ENCODE data around the gene SLF2.

Gene SLF2, protein sequence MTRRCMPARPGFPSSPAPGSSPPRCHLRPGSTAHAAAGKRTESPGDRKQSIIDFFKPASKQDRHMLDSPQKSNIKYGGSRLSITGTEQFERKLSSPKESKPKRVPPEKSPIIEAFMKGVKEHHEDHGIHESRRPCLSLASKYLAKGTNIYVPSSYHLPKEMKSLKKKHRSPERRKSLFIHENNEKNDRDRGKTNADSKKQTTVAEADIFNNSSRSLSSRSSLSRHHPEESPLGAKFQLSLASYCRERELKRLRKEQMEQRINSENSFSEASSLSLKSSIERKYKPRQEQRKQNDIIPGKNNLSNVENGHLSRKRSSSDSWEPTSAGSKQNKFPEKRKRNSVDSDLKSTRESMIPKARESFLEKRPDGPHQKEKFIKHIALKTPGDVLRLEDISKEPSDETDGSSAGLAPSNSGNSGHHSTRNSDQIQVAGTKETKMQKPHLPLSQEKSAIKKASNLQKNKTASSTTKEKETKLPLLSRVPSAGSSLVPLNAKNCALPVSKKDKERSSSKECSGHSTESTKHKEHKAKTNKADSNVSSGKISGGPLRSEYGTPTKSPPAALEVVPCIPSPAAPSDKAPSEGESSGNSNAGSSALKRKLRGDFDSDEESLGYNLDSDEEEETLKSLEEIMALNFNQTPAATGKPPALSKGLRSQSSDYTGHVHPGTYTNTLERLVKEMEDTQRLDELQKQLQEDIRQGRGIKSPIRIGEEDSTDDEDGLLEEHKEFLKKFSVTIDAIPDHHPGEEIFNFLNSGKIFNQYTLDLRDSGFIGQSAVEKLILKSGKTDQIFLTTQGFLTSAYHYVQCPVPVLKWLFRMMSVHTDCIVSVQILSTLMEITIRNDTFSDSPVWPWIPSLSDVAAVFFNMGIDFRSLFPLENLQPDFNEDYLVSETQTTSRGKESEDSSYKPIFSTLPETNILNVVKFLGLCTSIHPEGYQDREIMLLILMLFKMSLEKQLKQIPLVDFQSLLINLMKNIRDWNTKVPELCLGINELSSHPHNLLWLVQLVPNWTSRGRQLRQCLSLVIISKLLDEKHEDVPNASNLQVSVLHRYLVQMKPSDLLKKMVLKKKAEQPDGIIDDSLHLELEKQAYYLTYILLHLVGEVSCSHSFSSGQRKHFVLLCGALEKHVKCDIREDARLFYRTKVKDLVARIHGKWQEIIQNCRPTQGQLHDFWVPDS

DNA sequence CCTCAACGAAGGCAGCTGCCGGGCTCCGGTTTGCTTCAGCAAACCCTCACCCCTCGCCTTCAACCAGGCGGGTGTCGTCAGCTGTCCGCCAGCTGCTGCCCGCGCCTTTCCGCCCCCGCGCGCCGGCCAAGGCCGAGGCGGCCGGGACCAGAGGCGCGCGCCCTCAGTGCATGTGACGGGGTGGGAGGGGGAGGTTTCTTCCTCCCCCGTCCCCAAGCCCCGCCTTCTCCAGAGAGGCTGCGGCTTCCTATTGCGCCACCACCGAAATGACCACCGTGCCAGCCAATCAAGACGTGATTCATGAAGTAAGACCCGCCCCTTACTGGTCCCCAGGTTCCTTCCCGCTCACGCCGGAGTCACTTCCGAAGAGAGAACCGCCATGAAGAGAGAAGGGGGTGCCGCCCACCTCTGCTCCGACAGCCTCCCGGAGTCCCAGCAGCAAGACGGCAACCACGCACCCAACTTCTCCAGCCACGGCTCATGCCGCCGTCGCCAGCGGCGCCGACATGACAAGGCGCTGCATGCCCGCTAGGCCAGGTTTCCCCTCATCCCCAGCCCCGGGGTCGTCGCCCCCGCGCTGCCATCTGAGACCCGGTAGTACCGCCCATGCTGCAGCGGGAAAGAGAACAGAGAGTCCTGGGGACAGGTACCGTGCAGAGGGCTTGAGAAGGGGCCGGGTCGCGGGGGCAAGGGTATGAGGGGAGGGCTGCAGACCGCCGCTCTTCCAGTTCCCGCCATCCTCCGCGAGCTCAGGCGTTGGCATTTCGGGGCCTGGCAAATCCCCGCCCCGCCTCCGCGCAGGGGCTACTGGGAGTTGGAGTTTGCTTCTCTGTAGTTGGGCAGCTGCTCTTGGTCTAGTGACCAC lies at the start of gene SLF2:
SLF2 (plus strand) TSS at position 359 of the 865 bp plus-strand sequence; CDS start at position 507, 148 bp downstream.
- DNase-seq (ENCODE audit: low read depth in 2 of 2) = peak; percentile 78 to 87

DNA sequence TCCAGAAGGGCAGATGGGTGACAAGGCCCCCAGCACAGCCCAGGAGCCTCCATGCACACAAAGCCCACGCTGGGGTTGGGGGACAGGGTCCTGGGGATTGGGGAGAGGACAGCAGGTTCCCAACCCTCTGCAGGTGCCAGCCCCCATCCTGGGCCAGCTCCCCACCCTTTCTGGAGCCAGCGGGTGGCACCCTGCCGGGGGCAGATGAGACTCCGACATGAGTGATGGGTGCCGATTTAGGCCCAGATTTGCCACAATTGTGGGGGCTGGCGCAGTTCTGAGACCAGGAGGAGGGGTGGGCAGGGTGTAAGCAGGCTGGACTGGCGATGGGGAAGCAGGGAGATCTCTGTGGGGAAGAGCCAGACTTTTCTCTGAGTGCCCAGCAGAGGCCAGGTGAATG lies 49.3 kb upstream of the SLF2 start:
- no peak for DNase-seq (ENCODE audit: low read depth in 2 of 2)

DNA sequence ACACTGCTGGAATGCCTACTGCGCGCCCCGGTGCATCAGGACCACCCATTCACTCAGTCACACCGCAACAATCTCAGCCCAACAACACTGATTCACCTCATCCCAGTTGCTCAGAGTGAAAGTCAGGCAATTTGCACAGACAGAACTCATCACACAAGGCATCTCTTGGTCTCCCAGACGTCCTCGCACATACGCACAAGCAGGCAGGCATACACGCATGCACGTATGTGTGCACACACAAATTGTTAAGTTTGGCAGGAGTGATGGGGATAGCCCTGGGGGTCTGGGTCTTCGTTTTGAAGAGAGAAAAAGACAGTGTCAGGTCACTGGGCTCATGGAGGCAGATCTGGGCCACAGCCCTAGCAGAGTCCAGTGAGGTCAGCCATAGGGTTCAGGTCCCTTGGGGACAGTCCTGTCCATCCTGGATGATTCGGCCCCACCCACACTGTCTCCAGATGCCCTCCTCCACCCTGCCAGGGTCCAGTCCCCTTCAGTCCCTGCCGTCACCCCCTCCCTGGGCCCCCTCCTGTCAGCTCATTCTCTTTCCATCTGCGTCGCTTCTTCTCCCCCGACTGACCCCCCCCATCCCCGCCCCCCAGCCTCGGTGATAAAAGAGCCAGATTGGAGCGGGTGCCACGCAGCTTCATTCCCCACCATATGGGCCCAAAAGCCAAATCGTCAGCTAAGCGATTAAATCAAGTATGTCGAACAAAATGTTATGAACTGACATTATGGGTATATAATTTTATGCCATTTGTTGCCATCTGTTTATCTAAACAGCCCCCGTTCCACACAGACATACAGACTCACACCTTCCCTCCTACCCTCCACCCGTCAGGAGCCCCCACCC lies 48.5 kb upstream of the SLF2 start:
- DNase-seq (ENCODE audit: low read depth in 2 of 2) = no peak

DNA sequence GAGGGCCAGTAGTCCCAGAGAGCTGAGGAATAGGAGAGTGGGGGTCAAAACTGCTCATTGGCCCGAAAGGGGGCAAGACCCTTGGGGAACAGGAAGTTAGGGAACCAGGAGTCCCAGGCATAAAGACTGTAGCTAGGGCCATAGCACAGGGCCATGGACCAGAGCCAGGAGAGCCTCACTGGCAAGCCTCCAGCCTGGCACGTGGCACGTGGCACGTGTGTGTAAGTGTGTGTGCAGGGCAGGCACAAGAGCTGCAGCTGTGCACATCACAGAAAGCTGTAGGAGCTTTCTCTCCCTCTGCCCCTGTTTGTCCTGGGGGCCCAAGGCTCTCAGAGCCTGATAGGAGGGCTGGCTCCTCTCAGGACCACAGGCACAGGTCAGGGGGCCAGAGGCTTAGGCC lies 47.8 kb upstream of the SLF2 start:
- DNase-seq (ENCODE audit: low read depth in 2 of 2) = no peak

DNA sequence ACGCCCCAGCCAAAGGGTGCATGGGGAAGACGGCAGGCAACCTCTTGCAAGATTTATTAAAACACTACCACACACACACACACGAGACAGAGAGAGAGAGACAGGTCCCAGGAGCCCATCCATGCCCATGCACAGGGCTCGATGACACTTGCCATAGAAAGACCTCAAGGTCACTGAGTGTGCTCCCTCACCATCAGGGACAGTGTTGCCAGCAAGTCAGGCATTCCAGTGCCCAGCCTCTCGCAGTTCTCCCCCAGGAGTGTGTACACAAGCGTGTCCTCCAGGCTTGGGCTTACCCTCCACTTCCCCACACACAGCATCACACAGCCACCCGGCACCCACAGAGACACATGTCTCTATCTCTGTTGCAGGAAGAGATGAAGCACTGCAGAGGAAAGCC lies 46.8 kb upstream of the SLF2 start:
- no peak for DNase-seq (ENCODE audit: low read depth in 2 of 2)

DNA sequence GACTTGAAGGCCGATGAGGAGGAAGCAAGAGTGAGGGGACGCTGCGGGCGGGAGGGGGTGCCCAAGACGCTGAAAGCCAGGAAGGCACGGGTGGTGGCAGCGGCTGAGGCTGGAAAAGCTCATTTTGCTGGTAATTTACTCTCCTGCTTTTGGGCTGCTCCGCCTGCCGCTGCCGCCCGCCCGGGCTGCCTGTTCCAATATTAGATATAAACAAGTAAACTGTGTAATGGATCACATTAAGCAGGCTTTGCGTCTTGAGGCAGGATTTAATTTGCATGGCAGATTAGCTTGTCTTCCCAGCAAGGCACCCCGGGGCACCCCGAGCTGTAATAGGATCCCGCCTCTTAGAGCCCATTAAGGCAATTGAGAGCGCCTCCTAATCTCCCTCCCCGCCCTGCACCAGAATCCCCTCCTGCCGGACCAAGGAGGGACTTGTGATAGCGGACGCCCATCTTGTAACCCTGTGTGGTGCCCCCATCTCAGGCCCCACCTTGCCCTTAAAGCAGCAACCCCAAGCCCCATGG lies 46.1 kb upstream of the SLF2 start:
- no peak for DNase-seq (ENCODE audit: low read depth in 2 of 2)

DNA sequence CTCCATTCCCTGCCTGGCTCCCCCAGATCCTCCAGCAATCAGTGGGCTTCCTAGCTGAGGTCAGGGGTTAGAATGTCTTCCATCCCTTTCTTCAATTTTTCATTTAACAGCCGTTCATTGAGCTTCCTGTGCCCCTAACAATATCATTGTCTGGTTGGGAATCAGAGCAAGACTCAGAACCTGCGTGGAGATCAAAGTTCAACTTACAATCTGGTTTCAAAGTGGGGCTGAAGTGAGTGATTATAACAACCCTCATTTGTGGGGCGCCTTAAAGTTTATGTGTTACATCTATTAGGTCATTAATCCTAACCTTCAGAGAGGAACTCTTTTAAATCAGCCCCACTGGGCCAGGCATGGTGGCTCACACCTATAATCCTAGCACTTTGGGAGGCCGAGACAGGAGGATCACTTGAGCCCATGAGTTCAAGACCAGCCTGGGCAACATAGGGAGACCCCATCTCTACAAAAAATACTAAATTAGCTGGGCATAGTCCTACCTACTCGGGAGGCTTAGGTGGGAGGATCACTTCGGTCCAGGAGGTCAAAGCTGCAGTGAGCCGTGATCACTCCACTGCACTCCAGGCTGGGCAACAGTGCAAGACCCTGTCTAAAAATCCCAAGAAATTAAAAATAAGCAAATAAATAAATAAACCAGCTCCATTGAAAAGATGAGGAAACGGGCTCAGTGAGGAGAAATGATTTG lies 45.4 kb upstream of the SLF2 start:
- DNase-seq (ENCODE audit: low read depth in 2 of 2) = no peak

DNA sequence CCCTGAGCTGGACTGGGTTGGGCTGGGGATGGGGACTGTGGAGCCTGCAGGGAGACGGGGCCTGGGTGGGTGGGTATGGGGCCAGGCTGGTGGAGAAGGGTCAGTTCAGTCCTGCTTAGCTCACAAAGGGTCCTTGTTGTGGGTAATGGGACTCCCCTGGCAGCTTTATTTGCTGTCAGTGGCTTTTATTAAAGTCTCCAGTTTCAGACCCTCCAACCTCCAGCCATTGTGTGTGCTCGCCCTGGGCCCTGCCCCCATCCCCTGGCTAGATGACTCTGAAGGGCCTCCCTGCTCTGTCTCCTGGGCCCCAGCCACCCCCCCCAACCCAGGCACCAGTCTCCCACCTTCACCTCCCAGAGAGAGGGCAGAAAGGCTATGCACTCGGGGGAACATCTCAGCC lies 44.4 kb upstream of the SLF2 start:
- no peak for DNase-seq (ENCODE audit: low read depth in 2 of 2)

DNA sequence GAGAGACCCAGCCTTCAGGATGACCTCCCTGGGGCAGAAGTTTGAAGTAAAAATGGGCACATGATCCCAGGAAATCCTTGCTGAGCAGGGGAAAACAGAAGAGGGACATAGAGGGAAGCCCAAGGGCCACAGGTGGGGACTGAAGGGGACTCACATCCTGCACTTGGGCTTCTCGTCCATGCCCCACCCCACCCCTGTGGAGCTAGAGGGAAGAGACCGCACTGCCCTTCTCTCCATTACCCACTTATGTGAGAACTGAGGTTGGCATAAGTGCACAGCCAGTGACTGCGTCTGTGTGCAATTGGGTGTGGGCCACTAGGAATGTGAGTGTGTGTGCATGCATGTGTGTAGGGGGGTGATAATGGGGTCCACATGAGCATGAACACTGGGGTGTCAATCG lies 43.4 kb upstream of the SLF2 start:
- DNase-seq (ENCODE audit: low read depth in 2 of 2) = no peak

DNA sequence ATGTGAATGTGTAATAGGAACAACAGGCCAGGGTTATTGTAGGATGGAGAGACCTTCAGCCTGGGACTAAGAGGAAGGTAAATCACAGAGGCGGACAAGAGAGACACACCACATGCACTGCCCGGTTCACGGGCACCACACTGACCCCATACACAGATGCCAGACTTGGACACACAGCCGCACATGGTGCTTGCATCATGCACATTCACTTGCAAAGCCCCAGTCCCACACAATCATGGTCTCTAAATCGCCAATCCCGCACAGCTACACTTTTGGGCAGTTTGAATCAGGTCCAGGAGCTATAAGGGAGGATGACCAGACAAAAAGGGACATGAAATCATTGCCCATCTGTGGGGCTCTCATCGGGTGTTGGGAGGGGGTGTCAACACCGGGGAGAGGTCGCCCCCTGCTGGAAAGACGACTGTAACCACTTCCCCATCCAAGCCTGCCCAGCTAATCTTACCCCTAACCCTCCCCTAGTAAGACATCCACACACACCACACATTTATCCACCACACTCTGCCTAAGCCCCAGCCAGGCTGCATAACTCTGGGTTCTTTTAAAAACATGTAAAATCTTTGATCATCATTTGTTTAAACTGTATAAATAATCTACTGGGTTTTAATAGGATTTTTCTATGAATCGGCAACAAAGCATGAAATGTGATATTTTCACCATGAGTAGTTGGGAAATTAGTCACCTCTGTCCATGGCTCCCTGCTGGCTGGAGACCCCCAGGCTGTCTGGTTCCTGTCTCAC lies 40.5 kb upstream of the SLF2 start:
- DNase-seq (ENCODE audit: low read depth in 2 of 2) = peak; percentile 28 to 57

DNA sequence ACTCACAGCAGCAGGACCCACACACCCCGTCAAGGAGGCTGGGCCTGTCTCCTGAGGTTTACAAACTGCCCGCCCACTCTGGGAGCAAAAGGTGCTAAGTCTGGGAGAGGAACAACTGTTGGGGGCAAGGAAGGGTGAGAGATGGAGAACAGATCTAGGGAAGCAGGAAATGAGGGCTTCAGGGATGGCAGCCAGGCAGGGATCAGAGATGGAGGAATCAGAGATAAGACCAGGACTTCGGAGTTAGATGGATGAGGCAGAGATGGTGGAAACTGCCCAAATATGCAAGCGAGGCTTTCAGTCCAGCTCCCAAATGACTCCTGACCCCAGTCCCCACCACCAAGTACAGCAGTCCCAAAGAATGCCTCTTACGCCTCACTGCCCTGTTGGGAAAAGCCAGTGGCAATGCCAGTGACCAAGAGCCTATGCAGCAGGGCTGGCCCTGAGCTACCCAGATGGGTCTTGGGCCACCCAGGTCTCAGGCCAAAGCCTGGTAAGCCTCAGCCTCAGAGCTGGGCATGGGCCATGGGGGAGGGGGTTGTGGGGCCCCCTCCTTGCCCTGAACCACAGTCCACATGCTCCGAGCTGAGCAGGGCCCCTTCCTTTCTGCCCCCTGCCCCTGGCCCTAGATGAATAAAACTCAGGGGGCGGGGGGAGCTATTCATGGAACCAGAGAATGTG lies 39.5 kb upstream of the SLF2 start:
- DNase-seq (ENCODE audit: low read depth in 2 of 2) = no peak

DNA sequence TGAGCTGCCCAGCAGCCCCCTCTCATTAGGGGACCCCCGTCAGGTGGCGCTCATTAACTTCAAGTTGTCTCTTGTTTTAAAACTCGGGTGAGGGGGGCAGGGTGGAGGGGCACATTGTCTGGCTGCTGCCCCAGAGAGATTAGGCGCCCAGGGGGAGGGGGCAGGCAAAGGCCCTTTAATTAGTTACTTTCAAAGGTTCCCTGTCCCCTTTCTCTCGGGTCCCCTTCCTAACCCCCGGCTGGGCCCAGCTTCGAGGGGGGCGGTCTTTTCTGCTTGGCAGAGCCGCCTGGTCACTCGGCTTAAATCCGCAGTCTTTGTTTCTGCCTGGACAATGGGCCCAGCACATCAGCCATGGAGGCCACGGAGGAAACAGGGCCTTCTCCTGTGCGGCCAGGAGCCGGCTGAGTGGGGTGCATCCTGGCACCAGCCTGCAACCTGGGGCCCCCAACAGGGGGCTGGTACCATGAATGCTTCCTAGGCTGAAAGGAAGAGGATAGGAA lies 38.9 kb upstream of the SLF2 start:
- DNase-seq (ENCODE audit: low read depth in 2 of 2) = no peak

DNA sequence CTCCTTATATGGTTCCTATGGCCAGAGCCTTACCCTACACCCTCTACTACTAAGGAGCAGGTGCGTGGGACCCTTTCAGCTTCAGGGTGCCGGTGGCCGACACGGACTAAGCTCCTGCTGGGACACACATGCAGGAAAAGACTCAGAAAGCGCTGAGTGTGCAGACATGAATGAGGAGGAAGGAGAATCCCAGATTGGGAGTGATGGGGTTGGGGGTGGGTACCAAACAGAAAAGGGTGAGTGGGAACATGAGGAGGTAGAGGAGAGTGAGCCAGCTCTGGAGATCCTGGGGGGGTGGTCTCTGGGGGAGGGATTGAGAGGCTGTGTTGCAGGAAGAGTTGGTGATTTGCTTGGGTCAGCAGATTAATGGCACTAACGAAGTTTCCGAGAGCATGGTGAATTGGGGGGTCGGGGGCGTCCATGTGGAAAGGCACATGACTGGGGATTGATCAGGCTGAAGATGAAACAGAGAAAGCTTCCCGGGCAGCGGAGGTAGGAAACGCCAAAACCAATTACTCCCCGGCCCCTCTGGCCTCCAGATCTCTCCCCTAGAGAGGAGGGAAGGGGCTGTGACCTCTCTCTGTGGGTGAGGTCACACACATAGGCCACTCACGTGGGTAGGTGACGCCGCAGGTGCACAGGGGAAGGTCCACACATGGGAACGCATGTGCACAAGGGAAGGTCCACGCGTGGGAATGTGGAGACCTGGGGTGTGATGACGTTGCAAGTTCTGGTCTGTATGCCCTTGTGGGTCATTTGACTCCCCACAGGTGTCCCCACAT lies 37.9 kb upstream of the SLF2 start:
- no peak for DNase-seq (ENCODE audit: low read depth in 2 of 2)

DNA sequence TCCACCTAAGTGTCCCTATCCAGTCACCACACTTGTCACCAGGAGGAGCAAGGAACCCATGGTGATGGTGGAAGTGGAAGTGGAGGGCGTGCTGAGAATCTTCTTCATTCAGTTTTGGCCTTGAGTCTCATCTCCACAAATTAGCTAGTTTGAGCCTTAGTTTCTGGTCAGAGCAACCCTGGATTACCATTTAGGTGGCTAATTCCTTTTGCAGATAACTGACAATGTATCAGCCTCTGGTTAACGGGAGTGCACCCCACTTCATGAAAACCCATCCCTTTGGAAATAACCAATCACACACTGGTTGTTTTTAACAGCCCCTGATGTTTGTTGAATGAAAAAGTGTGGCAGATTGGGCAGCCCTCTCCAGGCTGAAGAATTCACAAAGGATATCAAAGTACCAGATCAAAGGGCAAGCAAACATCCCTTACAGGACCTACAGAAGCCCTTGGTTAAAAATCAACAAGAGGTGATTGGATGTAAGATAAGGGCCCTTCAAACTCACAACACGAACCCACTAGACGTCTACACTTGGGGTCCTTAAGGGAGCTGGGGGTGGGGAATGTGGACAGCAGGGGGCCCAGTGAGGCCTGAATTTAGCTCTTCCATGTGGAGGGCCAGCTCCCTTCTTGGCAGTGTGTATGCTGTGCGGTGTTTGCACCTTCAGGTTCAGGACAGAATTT lies 37.1 kb upstream of the SLF2 start:
- no peak for DNase-seq (ENCODE audit: low read depth in 2 of 2)

DNA sequence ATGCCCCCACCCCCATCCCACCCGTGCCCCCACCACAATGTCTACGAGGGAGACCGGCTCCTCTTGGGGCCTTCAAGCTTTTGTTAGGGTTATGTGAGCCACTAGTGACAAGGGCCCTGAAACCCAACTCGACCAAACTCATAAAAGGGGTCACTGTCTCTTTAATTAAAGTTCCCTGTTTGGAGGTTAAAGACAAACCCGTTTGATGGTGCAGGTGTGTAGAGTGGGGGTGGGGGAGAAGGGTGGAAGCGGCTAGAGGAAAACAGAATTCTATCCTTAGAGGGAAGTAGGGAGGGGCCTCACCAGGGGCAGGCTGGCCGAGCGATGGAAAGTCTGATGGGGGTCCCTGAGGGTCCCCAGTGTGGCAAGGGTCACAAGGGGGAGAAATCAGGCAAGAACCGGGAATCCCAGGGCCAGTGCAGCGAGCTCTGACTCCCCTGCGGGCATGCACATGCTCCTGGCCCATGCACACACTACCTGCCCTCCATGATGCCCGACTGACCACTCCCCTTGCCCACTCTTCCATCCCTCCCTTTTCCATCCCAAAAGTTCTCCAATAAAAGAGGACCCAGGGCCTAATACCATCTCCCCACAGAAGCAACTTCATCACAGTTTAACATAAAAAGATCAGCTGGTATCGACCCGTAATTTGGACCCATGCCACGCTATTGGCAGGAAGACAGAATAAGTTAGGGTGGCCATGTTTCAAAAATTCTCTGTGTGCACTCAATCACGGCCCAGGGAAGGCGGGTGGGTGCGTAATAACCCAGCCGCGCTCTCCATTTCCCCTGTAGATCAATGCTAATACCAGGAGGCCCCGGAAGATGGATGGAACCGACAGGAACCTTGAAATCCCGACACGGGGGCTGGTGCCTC lies 35.9 kb upstream of the SLF2 start:
- DNase-seq (ENCODE audit: low read depth in 2 of 2) = no peak

DNA sequence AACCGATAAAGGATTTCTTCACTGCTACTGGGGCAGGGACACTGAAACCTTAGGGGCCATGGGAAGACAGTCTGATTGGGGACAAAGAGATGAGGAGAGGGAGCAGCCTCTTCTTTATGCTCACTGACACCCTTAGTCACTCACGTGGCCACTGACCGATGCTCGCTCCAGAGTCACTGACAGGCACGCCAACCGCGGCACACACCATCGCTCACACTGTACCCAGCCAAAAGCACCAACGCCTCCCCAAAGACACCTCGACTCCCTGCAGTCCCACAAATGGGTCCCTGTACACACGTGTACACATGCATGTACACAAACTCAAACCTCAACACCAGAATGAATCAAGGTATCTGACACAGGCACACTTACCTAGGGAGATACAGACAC lies 35.3 kb upstream of the SLF2 start:
- no peak for DNase-seq (ENCODE audit: low read depth in 2 of 2)
